OCI-LY1 (cell line): Measurements from ENCODE around the gene USP49.

Experiments
- EZH2 ChIP-seq: fragments of 200-600 bp; sonication (generic), shearing (Covaris generic); IDR thresholded peaks from 2 replicates; pipeline ENCODE4 v1.8.0; 2017; ENCODE audit warnings: borderline replicate concordance, mixed run types, mild to moderate bottlenecking, antibody characterized with exemption, low read length, moderate library complexity, mixed read lengths
- TF ChIP-seq, protein P1 (sequence below): fragments of 200-600 bp; sonication (generic), shearing (Covaris generic); IDR thresholded peaks from 2 replicates; pipeline ENCODE4 v1.5.1; 2017; ENCODE audit warnings: mild to moderate bottlenecking, antibody characterized with exemption, low read length, moderate library complexity, mixed read lengths

DNA sequence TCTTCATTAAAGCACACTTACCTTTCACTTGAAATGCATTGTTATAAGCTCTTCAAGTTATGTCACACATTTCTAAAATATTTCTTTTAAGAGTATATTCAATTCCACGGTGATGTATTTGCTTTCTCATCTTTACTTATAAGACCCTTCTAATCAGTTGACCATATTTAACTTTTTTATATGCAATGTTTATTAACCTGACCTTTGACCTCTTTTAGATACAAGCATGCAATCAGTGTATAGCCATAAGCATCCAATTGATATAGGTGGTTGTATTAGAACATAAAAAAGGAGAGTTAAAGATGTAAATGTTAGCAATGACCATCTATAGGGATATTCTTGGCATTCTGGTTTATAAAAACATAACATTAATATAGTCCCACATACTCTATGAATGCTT is 9.2 kb downstream of the USP49 start:
- TF ChIP-seq, protein P1, sequence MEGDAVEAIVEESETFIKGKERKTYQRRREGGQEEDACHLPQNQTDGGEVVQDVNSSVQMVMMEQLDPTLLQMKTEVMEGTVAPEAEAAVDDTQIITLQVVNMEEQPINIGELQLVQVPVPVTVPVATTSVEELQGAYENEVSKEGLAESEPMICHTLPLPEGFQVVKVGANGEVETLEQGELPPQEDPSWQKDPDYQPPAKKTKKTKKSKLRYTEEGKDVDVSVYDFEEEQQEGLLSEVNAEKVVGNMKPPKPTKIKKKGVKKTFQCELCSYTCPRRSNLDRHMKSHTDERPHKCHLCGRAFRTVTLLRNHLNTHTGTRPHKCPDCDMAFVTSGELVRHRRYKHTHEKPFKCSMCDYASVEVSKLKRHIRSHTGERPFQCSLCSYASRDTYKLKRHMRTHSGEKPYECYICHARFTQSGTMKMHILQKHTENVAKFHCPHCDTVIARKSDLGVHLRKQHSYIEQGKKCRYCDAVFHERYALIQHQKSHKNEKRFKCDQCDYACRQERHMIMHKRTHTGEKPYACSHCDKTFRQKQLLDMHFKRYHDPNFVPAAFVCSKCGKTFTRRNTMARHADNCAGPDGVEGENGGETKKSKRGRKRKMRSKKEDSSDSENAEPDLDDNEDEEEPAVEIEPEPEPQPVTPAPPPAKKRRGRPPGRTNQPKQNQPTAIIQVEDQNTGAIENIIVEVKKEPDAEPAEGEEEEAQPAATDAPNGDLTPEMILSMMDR = no peak
- TF ChIP-seq EZH2 = no peak
